Measurements from ENCODE around the gene NUP37.

DNA sequence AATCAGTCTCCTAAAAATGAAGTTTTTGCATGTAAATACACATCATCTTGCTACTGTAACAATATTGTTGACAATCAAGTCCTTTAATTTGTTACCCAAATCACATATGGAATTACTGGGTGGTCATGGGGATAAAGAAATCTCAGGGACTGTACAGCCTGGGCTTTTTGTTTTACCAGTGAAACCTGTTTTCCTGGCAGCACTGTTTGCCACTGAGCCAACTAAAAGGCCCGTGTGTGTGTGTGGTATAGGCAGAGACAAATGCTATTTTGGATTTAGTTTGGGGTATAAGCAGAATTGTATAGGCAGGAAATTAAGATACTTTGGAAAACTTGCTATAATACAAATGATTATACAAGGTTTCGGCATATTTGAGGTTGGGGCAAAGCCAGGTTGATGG is 5.7 kb downstream of the NUP37 start:
- TF ChIP-seq, protein P1, sequence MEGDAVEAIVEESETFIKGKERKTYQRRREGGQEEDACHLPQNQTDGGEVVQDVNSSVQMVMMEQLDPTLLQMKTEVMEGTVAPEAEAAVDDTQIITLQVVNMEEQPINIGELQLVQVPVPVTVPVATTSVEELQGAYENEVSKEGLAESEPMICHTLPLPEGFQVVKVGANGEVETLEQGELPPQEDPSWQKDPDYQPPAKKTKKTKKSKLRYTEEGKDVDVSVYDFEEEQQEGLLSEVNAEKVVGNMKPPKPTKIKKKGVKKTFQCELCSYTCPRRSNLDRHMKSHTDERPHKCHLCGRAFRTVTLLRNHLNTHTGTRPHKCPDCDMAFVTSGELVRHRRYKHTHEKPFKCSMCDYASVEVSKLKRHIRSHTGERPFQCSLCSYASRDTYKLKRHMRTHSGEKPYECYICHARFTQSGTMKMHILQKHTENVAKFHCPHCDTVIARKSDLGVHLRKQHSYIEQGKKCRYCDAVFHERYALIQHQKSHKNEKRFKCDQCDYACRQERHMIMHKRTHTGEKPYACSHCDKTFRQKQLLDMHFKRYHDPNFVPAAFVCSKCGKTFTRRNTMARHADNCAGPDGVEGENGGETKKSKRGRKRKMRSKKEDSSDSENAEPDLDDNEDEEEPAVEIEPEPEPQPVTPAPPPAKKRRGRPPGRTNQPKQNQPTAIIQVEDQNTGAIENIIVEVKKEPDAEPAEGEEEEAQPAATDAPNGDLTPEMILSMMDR (IDR thresholded peaks at IDR 0.05), result no peak
- TF ChIP-seq BHLHE40 (IDR thresholded peaks at IDR 0.05; ENCODE audit: low read depth, low read length) (no peak), POLR2A (IDR thresholded peaks at IDR 0.05; ENCODE audit: low read length) (no peak), HDAC2 (IDR thresholded peaks at IDR 0.05) (no peak), CHD2 (IDR thresholded peaks at IDR 0.05; ENCODE audit: low read length, partially characterized antibody) (no peak), ZSCAN20 (CRISPR knock-in tag; IDR thresholded peaks at IDR 0.05) (no peak), TP53 (CRISPR knock-in tag; IDR thresholded peaks at IDR 0.05) (no peak), EP300 (IDR thresholded peaks at IDR 0.05) (no peak), CBX2 (IDR thresholded peaks at IDR 0.05; ENCODE audit: borderline replicate concordance, low read depth) (no peak), ESRRA (IDR thresholded peaks at IDR 0.05; ENCODE audit: borderline replicate concordance, low read length) (no peak), RAD21 (conservative IDR thresholded peaks at IDR 0.05 in 1 of 2, IDR thresholded peaks at IDR 0.05 in 1 of 2) (no peak), POLR2AphosphoS2 (conservative IDR thresholded peaks at IDR 0.05; ENCODE audit: low read length) (no peak)
- TF ChIP-seq, protein P2, sequence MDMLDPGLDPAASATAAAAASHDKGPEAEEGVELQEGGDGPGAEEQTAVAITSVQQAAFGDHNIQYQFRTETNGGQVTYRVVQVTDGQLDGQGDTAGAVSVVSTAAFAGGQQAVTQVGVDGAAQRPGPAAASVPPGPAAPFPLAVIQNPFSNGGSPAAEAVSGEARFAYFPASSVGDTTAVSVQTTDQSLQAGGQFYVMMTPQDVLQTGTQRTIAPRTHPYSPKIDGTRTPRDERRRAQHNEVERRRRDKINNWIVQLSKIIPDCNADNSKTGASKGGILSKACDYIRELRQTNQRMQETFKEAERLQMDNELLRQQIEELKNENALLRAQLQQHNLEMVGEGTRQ (IDR thresholded peaks at IDR 0.05), result no peak
